Measurements from ENCODE around the gene PARD3B.

DNA sequence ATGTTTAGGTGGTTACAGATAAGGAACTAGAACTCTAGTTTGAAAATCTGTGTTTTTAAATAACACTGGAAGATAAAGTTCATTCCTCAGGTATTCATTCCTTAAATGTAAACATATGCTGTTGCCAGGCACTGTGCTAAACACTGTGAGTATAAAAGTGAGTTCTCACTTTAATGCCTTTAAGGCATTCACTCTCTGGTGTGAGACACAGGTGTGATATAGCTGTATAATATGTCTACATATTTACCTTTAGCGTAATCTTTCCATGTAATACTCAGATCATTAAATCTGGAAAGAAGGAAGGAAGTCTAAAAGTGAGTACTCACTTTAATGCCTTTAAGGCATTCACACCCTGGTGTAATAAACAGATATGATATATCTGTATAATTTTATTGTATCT is 472.6 kb downstream of the PARD3B start:
- TF ChIP-seq ZNF274 (IDR thresholded peaks at IDR 0.05; ENCODE audit: low read depth, low read length) (no peak), YY1 (IDR thresholded peaks at IDR 0.05; ENCODE audit: insufficient read depth, insufficient read length) (no peak)

All from NT2/D1 (cell line).